NK-92 treated with Interleukin-12 subunit alpha and Interleukin-12 subunit beta, amount 100 ng/mL, for 24 hours (cell line): Measurements from ENCODE around the gene ADGRG2.
"Not testable (repeated sequence)": the region's sequence is repeated elsewhere in the genome, so short reads cannot be mapped to it uniquely, and the experiment has no call there.

Experiments
- DNase-seq: peaks from one replicate; lab custom pipeline; 2025; lab: John Stamatoyannopoulos, UW

Gene ADGRG2

DNA sequence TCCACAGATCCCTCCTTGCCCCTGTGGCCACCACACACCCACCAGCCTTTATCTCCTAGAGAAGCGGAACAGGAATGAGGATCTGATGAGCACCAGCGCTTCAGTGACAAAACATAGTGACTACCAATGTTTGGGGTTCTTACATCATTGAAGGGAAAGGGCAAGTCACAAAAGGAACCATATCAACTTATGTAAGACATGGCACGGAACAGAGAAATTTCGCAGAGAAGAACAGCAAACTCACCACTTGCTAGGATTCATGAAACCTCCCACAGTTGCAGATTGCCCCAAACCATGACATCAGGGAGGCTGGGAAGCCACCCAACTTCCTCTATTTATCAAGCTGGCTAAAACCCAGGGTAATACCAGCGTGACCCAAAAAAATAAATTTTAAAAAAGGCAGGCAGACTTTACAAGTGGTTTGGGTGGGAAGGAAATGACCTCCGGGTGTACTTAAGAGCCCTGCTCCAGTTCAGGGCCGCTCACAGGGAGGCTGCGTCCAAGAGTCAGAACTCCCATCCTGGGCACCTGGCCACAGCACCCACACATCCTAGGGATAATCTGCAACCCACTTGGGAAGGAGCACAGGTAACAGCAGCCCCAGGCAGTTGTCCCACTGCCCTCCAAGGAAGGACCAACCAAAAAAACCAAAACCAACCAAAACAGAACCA, 36.0 kb downstream of the ADGRG2 start:
- DNase-seq, result no peak

DNA sequence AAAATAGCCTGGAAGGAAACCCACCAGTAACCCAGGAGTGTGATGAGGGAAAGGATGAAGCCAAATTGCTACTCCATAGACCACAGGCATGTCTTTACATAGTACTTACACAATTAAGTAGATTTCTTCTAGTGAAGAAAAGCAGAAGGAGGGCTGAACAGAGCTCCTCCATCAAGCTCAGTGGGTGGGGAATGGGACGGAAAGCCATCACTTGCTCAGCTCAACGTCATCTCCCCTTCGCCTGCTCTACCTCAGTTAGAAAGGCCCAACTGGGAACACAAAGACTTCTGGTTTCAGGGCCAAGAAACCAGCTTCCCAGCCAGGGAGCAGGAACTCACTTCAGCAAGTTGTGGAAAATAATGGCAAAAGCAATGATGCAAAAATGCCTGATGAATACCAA, 36.6 kb downstream of the ADGRG2 start:
- no peak for DNase-seq

DNA sequence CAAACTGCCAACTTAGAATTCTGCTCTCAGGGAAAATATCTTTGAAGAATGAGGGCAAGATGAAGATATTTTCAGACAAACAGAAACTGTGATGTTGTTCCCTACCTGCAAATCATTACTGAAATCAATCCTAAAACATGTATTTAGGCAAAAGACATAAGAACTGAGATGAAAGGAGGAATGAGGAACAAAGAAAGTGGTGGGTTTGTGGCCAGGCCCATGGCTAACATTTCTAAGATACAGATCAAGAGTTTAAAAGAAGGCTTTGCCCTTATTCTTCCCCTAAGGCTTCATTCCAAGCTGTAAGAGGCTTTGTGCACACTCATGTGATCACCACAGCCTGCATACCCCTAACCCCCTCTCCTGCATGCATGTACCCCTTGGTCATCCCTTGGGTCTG, 46.5 kb downstream of the ADGRG2 start:
- no peak for DNase-seq

DNA sequence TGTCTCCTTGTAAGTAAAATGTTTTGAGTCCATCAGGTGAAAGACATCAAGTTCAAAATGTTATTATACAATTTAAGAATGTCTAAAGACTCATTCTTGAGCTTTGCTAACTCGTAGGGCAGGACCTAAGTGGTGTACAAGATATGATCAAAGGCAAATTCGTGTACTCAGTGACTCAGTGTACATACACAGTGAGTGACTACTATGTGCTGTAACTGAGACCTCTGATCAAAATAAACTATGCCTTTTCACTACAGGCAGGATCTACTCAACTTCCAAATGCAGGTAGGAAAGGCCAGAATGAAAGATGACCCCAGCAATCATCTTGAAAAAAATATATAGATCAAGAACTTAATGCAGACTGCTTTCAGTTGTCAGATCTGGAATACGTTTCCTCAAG, 49.9 kb downstream of the ADGRG2 start:
- DNase-seq, result no peak

DNA sequence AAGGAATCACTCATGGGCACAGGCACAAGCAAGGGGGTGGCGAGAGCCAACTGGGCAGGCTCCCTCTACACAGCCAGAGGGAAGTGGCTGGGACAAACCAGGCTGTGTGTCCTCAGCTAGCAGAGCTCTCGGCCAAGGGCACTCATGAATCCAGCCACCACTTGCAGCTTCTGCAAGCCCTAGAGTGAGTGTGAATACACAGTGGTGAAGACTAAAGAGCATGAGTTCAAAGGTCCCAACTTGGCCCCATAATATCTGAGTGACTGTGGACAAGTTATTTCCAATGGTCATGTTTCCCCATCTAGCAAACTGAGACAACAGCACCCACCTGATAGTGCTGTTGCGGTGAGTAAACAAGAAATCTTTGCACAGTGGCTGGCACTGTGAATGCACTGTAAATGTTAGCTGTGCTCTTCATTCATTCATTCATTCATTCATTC, 51.7 kb downstream of the ADGRG2 start:
- DNase-seq, result no peak

DNA sequence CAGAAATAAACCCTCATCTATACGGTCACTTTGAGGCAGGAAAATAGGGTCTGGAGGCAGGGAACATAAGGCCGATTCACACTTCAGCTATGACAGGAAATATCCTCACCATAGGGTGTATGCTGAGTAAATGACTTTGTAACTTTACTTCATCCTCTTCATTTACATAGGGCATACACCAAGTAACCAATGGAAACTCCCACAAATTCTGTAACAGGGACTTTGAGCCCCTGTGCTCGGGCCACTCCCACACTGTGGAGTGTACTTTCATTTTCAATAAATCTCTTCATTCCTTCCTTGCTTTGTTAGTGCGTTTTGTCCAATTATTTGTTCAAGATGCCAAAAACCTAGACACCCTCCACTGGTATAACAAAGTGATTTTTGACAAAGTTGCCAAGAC, 55.3 kb downstream of the ADGRG2 start:
- DNase-seq, result not testable (repeated sequence)

DNA sequence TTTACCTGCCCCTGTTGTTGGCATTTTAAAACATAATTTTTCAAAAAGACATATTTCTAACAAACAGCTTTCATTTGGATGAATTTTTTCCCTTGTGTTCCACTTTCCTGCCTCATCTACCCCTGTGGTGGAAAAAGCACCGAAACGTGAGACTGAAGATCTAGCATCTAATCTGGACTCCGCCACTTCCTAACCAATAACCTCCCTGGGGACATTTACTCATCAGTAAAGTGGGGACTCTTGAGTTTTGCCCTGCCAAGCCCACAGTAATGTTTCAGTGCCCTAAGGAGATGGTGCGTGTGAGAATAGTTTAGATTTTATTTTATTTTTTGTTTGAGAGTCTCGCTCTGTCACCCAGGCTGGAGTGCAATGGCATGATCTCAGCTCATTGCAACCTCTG, 56.7 kb downstream of the ADGRG2 start:
- no peak for DNase-seq

DNA sequence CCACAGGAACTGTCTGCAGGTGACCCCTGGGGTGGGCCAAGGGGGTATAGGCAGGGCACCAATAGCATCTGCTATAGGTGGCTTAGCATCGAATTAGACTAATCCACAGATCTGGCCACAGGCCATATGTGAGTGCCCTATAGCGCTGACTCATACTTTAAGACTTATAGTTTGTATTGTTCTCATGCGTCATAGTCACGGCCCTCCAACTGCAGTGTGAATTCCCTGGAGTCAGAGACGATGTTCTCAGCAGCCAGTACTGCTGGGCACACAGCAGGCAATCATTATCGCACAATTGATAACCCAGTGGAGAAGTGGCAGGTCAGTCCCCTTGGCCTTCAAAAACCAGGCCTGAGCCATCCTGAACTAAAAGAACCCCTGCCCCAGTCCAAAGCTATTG, 58.1 kb downstream of the ADGRG2 start:
- DNase-seq, result no peak

DNA sequence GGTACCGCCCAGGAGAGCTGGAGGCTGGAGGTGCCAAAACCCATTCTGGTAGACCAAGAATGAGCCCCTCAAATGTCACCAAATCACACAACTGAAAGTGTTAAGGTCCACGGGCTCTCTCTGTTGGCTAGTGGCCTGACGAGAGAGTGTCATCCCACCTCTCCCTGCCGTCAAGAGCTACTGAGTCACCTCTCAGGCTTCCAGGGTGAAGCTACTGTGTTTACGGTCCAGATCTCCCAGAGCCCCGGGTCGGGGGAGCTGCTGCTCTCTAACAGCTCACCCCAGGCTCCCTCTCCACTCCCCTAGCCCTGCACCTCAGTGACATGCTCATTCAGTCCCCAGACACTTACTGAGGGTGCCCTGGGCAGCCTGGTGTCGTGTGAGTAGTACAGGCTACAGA, 59.2 kb downstream of the ADGRG2 start:
- no peak for DNase-seq

DNA sequence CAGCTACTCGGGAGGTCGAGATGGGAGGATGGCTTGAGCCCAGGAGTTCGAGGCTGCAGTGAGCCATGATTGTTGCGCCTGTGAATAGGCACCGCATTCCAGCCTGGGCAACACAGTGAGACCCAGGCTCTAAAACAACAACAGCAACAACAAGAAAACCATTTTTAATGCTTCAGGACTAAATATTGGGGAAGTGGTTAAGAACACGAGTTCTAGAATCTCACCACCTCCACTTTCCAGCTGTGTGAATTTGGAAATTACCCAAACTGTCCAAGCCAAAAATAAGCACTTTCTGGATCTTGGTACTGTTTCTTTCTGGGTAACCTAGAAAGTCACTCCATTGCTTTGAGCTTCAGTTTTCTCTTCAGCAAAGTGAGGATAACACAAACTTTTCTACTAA, 63.2 kb downstream of the ADGRG2 start:
- DNase-seq, result no peak

DNA sequence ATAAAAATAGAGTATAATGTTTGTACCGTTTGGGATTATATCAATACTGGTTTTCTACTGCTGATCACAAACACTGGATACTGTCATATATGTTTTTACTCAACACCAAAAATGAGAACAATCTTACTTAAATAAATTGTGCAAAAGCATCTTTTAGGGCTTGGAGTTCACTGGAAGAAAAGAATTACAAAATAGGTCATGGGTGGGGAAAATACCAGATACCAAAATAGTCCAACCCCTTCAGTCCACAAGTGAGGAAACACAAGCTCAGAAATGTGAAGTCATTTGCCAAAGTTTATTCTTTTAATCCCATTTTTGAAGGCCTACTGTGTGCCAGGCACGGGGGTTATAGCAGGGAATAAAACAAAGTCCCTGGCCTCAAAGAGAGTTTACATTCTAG, 64.4 kb downstream of the ADGRG2 start:
- DNase-seq, result no peak

DNA sequence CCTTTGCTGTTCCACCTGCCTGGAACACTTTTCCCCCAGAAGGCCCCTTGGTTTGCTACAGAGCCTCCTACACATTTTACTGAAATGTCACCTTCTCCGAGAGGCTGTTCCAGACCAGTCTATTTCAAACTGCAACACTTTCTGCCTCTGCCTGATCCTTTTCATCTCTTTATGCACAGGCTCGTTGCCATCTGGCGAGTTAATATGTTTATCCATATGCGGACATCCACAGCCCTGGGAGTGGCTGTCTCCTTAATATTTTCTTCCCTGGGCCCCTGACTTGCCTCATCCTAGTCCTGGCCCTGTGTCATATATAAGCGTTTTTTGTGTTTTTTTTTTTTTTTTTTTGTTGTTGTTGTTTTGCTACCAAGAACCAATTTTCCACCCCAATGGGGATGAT, 73.2 kb downstream of the ADGRG2 start:
- no peak for DNase-seq

DNA sequence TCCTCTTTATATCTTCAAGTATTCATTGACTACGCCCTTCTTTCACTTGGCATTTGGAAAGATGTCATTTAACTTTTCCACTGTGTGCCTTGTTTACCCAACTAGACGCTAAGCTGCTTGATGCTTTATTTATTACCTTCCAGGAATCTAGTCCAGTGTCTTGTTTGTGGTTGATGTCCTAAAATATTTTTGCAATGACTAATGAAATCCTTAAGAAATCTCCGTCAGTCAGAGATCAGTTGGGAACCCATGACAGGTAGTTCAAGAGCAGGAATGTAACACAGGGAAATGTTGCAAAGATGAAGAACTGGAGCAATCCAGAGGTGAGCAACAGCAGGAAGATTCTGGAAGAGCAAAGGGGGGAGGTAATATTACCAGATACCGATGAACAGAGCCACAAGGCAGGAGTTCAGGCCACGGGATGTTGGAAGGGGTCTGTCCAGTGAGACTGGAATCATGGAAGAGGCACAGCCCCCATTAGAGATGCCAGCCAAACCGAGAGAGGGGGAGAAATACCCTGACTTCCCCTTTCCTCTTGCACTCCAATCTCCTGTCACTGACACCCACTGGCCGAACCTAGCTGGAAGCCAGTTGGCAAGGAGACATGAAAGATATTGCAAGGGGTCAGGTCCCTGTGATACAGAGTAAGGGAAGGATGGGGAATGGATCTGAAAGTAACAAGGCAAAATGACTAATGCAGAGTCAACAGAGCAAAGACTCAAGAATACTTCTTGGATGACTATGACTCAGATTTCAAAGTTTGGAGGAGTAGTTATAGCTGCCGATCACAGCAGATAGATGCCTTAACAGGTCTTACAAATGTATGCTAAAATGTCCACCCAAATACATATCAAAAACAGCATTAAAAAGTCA, 75.7 kb downstream of the ADGRG2 start:
- DNase-seq, result no peak

DNA sequence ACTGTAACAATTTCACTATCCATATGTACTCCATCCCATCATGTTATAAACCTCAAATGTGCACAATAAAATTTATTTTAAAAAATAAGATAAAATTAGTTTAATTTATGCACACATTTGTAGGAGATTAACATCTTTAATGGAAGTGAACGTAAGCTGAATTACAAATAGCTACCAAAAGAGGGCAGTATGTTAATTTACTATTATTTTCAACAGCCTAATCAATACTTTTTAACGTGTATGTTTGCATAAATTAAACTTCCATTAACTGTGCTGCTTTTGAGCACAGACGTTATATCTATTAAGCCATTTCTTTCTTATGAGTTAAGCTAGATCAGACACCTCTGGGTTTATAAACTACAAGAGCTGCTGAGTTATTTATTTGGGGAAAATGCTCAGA, 81.9 kb downstream of the ADGRG2 start:
- no peak for DNase-seq

DNA sequence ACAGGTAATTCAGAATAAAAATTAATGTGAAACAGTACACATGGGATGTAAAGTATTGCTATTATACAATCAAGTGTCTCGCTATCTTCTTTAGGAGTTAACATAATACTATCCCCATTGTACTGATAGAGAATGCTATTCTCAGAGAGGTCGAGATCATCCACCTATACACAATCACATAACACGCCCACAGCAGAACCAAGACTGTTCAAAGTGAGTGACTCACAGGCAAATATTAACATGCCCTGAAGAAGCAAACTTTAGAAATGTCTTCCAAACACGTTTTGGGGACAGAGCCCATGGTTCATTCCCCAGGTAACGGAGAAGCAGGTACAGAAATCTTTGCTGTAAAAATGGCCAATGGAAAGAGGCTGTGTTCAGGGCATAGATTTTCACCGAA, 88.2 kb downstream of the ADGRG2 start:
- no peak for DNase-seq

DNA sequence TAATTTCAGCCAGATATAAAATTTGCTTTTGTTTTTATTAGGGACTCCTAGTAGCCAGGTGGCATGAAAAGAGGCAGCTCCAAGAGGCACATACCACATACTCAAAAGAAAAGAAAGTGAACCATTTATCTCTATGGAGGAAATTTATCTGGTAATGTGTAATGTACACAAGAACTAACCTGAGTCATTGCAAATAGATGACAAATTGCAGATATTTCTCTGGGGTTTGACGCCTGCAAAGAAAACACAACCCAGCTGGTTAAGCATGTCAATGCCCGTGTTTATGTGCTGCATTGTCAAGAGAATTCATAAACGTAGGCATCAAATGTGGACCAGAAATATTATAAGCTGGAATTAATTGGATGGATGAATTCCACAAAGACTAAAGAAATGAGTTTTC, 91.5 kb downstream of the ADGRG2 start:
- DNase-seq, result no peak

DNA sequence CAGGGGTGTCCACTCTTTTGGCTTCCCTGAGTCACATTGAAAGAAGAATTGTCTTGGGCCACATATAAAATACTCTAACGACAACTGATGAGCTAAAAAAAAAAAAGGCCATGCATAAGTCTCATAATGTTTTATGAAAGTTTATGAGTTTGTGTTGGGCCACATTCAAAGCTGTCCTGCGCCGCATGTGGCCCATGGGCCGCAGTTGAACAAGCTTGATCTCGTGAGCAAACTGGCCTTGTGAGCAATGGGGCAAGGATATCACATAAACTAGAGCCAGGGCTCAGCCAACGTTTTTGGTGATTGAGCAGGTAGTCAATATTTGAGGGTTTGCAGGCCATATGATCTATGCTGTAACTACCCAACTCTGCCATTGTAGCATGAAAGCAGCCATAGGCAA, 93.7 kb downstream of the ADGRG2 start:
- no peak for DNase-seq

DNA sequence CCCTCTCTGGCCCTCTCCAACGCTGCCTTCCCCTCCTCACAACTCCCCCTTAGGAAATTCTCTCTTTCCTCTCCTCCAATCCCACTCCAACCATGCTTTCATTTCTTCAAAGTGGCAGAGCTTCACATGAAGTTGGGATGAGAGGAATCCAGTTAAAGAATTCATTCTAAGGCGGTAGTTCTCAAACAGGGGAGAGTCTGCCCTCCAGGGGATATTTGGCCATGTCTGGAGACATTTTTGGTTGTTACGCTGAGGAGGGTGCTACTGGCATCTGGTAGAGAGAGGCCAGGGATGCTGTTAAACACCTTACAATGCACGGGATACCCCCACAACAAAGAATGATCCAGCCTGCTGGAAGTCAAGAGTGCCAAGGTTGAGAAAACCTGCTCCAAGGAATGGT, 97.9 kb downstream of the ADGRG2 start:
- no peak for DNase-seq

DNA sequence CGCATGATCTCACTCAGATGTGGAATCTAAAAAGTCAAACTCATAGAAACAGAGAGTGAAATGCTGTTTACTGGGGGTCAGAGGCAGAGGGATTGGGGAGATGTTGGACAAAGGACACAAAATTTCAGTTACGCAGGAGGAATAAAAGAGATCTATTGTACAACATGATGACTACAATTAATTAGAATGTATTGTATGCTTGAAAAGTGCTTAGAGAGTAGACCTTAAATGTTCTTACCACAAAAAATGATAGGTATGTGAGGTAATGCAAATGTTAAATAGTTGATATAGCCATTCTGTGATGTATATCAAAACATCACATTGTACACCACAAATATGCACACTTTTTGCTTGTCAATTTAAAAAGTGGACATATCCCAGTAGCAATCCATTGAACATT, 102.3 kb downstream of the ADGRG2 start:
- no peak for DNase-seq

DNA sequence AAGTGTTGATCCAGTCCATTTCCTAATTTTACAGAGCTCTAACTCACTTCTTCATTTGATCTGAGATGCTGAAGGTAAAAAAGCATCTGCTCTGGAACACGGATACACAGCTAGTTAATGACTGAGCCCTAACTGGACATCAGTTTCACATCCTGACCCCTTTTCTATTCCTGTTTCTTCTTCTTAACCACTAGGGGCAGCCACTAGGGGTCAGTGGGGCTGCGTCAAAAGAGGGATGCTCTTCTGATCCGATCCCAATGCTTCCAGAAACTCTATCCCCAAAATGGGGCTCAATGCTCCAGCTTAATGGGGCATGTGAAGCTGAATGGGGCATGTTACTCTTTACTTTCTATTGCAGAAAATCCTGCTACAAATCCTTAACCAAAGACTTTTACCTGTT, 105.0 kb downstream of the ADGRG2 start:
- no peak for DNase-seq

DNA sequence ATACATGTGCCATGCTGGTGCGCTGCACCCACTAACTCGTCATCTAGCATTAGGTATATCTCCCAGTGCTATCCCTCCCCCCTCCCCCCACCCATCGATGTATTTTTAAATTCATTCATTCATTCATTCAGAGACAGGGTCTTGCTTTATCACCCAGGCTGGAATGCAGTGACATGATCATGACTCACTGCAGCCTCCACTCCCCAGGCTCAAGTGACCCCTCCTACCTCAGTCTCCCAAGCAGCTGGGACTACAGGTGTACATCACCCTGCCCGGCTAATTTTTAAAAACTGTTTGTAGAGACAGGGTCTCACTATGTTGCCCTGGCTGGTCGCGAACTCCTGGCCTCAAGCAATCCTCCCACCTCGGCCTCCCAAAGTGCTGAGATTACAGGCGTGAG, 105.7 kb downstream of the ADGRG2 start:
- DNase-seq, result not testable (repeated sequence)

DNA sequence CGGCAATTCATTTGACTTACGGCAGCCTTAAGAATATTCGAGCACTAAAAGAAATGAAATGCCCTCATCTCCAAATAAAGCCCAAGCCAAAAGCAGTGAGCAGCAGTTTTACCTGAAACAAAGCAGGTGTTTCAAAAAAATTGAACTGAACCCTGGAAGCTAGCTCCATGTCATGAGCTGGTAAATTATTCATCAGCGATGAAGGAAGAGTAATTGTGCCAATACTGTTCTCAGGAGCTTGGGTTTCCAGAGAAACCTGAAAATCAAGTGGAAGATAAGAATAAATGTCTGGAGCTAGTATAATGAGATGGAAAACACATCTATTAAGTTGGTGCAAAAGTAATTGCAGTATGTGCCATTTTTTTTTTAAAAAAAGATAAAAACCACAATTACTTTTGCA, 114.4 kb downstream of the ADGRG2 start:
- DNase-seq, result no peak

DNA sequence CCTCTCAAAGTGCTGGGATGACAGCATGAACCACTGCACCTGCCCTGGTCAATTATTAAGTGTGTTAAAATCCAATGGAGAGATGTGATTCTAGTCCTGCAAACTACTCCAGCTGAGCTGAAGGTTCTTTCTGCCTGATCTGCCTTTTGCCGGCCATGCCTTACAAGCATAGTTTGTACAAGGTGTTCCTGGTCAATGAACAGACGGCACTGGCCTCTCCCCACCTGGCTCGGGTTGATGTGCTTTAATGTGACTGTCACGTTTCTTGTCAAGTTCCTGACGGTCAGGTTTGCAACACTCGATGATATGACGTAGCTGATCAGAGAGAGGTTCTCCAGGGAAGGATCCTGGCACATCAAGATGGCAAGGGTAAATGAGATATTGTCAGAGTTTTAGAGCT, 115.3 kb downstream of the ADGRG2 start:
- DNase-seq, result no peak

DNA sequence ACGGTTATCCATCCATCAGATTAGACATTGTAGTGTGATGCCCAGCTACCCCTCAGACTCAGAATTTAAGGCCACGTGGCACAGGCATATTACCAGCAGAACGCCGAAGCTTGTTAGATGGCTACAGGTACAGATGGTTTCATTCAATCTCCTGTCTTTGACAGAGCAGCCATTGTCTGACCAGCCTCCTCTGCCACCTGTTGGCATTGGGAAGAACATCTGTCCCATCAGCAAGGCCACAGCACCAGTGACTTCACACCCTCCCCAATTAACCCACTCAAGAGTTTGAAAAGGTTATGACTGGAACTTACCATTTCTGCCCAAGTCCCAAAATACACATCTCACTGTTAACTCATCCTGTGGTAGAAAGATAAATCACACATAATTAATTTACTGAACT, 116.4 kb downstream of the ADGRG2 start:
- DNase-seq, result no peak
